ENCODE results near the gene UBE2J2.

Gene UBE2J2

GRCh38 chr1:1281533-1282321 lies 8.1 kb upstream of the UBE2J2 start:
- DNase-seq (ENCODE audit: low read depth, low spot score) = no peak

- DNase-seq (ENCODE audit: low read depth, low spot score) = no peak
Observed at GRCh38 chr1:1280782-1281481, 7.3 kb upstream of the UBE2J2 start.

- no peak for DNase-seq (ENCODE audit: low read depth, low spot score)
Observed at GRCh38 chr1:1279028-1279427, 5.4 kb upstream of the UBE2J2 start.

- DNase-seq (ENCODE audit: low read depth, low spot score) = no peak
Observed at GRCh38 chr1:1278620-1279019, 5.0 kb upstream of the UBE2J2 start.

GRCh38 chr1:1275836-1276235 lies 2.2 kb upstream of the UBE2J2 start:
- DNase-seq (ENCODE audit: low read depth, low spot score) = no peak

- DNase-seq (ENCODE audit: low read depth, low spot score) = no peak
Observed at GRCh38 chr1:1274931-1275431, 1.3 kb upstream of the UBE2J2 start.

GRCh38 chr1:1274299-1274930 lies 761 bp upstream of the UBE2J2 start:
- DNase-seq (ENCODE audit: low read depth, low spot score) = no peak

- no peak for DNase-seq (ENCODE audit: low read depth, low spot score)
Observed at GRCh38 chr1:1273209-1273511, 494 bp downstream of the UBE2J2 start.

GRCh38 chr1:1272341-1273208 lies 1.1 kb downstream of the UBE2J2 start:
- no peak for DNase-seq (ENCODE audit: low read depth, low spot score)

- no peak for DNase-seq (ENCODE audit: low read depth, low spot score)
Observed at GRCh38 chr1:1270813-1271212, 2.8 kb downstream of the UBE2J2 start.

GRCh38 chr1:1268284-1268682 lies 5.4 kb downstream of the UBE2J2 start:
- no peak for DNase-seq (ENCODE audit: low read depth, low spot score)

- DNase-seq (ENCODE audit: low read depth, low spot score) = no peak
Observed at GRCh38 chr1:1267488-1268283, 6.0 kb downstream of the UBE2J2 start.

- peak; percentile 44 for DNase-seq (ENCODE audit: low read depth, low spot score)
Observed at GRCh38 chr1:1264868-1265272, 8.8 kb downstream of the UBE2J2 start.

- DNase-seq (ENCODE audit: low read depth, low spot score) = no peak
Observed at GRCh38 chr1:1264026-1264425, 9.6 kb downstream of the UBE2J2 start.

GRCh38 chr1:1262758-1263157 lies 10.9 kb downstream of the UBE2J2 start:
- no peak for DNase-seq (ENCODE audit: low read depth, low spot score)

- DNase-seq (ENCODE audit: low read depth, low spot score) = no peak
Observed at GRCh38 chr1:1262071-1262470, 11.6 kb downstream of the UBE2J2 start.

- no peak for DNase-seq (ENCODE audit: low read depth, low spot score)
Observed at GRCh38 chr1:1260843-1261560, 12.7 kb downstream of the UBE2J2 start.

GRCh38 chr1:1259951-1260600 lies 13.6 kb downstream of the UBE2J2 start:
- DNase-seq (ENCODE audit: low read depth, low spot score) = no peak

GRCh38 chr1:1259540-1259939 lies 14.1 kb downstream of the UBE2J2 start:
- DNase-seq (ENCODE audit: low read depth, low spot score) = no peak

GRCh38 chr1:1259119-1259488 lies 14.6 kb downstream of the UBE2J2 start:
- no peak for DNase-seq (ENCODE audit: low read depth, low spot score)

All from brain pericyte (primary cell).